GM12878 (cell line): Measurements from ENCODE around the gene CLASP1. TPM values are rescaled to one million over a fixed set of nuclear protein-coding genes. Genes with fewer than 3 reads are reported as not detected.

Experiments used
- ATAC-seq: fragments of 200-7000 bp; cut with Tn5 transposase; 3 replicates; pipeline ENCODE4 v1.9.1; 2020; ENCODE audit warnings: mild to moderate bottlenecking, moderate library complexity
- BruUV-seq: library from RNA; stranded (reverse); fragments of 400-500 nt; replicated peaks from 2 replicates; lab custom pipeline; 2021; lab: Mats Ljungman, UMichigan
- CTCF ChIA-PET: fragments of 300-600 bp; sonication (Branson Sonifier 250); formaldehyde crosslinking; extraction: SDS; loops from one replicate; lab custom pipeline; 2021; ENCODE audit warnings: inconsistent platforms; lab: Yijun Ruan, JAX
- POLR2A ChIA-PET: fragments of 350-600 bp; formaldehyde crosslinking; extraction: SDS; loops from one replicate; lab custom pipeline; 2021; ENCODE audit warnings: inconsistent platforms; lab: Charles Lee
- RAD21 ChIA-PET: fragments of 300-600 bp; sonication (Branson Sonifier 250); formaldehyde crosslinking; loops from one replicate; lab custom pipeline; 2023; ENCODE audit warnings: antibody characterized with exemption; ENCODE audit not compliant: unreplicated experiment; lab: Charles Lee
- SMC1A ChIA-PET: fragments of 300-600 bp; sonication (Branson Sonifier 250); formaldehyde crosslinking; loops from one replicate; lab custom pipeline; 2023; ENCODE audit not compliant: unreplicated experiment, uncharacterized antibody; lab: Charles Lee
- DNase-seq: peaks from one replicate; pipeline ENCODE4 v3.0.0-alpha.2; 2011; ENCODE audit warnings: low read depth, low spot score
- FAIRE-seq: peaks from 3 replicates; lab custom pipeline; 2011; peaks lifted over from hg19 to GRCh38; lab: Jason Lieb, UNC
- H2AFZ ChIP-seq: 2 replicates; pipeline ENCODE4 v1.6.0; 2011; ENCODE audit warnings: low read depth, low read length, control low read depth; ENCODE audit not compliant: control insufficient read depth
- H3K27ac ChIP-seq: 2 replicates; pipeline ENCODE4 v1.5.1; 2011; ENCODE audit warnings: control low read depth; ENCODE audit not compliant: control insufficient read depth, insufficient read depth
- H3K27me3 ChIP-seq, 2 experiments: replicated peaks in 1 of 2; 2 replicates each; pipeline versions ENCODE4 v1.6.0 to v1.6.1; 2011; ENCODE audit warnings: low read length in 1 of 2; ENCODE audit not compliant: control insufficient read depth in 2 of 2, insufficient read depth in 2 of 2
- H3K36me3 ChIP-seq, 2 experiments: 2 replicates each; pipeline ENCODE4 v1.5.1; 2011; ENCODE audit warnings: low read length in 1 of 2; ENCODE audit not compliant: control insufficient read depth in 2 of 2, insufficient read depth in 2 of 2
- H3K4me1 ChIP-seq: 2 replicates; pipeline ENCODE4 v1.6.1; 2011; ENCODE audit warnings: mild to moderate bottlenecking, low read length, moderate library complexity, mixed read lengths; ENCODE audit not compliant: control insufficient read depth, insufficient read depth
- H3K4me2 ChIP-seq: 2 replicates; pipeline ENCODE4 v1.6.0; 2011; ENCODE audit warnings: control low read depth; ENCODE audit not compliant: control insufficient read depth, insufficient read depth
- H3K4me3 ChIP-seq: fragments of 200-600 bp; sonication (generic); 2 replicates; pipeline ENCODE4 v1.5.1; 2016
- H3K79me2 ChIP-seq: 2 replicates; pipeline ENCODE4 v1.6.0; 2011; ENCODE audit warnings: low read length; ENCODE audit not compliant: control insufficient read depth, insufficient read depth
- H3K9ac ChIP-seq: 2 replicates; pipeline ENCODE4 v1.8.0; 2011; ENCODE audit warnings: low read length, control low read depth, mixed read lengths; ENCODE audit not compliant: control insufficient read depth, insufficient read depth
- H3K9me3 ChIP-seq: replicated peaks from 3 replicates; pipeline ENCODE4 v1.5.1; 2011; ENCODE audit warnings: mild to moderate bottlenecking, low read length; ENCODE audit not compliant: control insufficient read depth, insufficient read depth
- H4K20me1 ChIP-seq: 2 replicates; pipeline ENCODE4 v1.6.0; 2011; ENCODE audit not compliant: control insufficient read depth, insufficient read depth
- ASH2L ChIP-seq: fragments of 300-600, 200-600 bp; sonication (generic); IDR thresholded peaks from 2 replicates; pipeline ENCODE4 v1.6.1; 2017; ENCODE audit warnings: low read depth, mild to moderate bottlenecking, borderline replicate concordance
- BHLHE40 ChIP-seq, 2 experiments: fragments of 450-650 bp in 1 of 2; IDR thresholded peaks; 2 replicates each; pipeline ENCODE4 v1.6.1; 2011 to 2017; ENCODE audit warnings: low read depth in 2 of 2, borderline replicate concordance in 1 of 2, improper control_type of control experiment in 1 of 2, low read length in 1 of 2, mild to moderate bottlenecking in 1 of 2
- BMI1 ChIP-seq: fragments of 450-650 bp; IDR thresholded peaks from 2 replicates; pipeline ENCODE4 v1.6.1; 2016; ENCODE audit warnings: mild to moderate bottlenecking, moderate library complexity, borderline replicate concordance
- BRCA1 ChIP-seq: IDR thresholded peaks from 2 replicates; pipeline ENCODE4 v1.6.1; 2011; ENCODE audit warnings: low read depth, low read length, improper control_type of control experiment
- CBFB ChIP-seq: IDR thresholded peaks from 2 replicates; pipeline ENCODE4 v1.6.1; 2016; ENCODE audit warnings: antibody characterized with exemption, low read depth
- CBX5 ChIP-seq: sonication (generic); IDR thresholded peaks from 2 replicates; pipeline ENCODE4 v1.6.1; 2016; ENCODE audit warnings: low read depth, moderate library complexity, mild to moderate bottlenecking, inconsistent platforms
- EP300 ChIP-seq, 2 experiments: fragments of 150-350 bp in 1 of 2; IDR thresholded peaks; 2 replicates each; pipeline ENCODE4 v1.6.1; 2011 to 2012; ENCODE audit warnings: low read depth in 2 of 2, low read length in 2 of 2, borderline replicate concordance in 1 of 2, improper control_type of control experiment in 1 of 2, inconsistent platforms in 1 of 2; ENCODE audit not compliant: control insufficient read depth in 1 of 2
- MEF2B ChIP-seq: fragments of 450-650 bp; IDR thresholded peaks from 2 replicates; pipeline ENCODE4 v1.6.1; 2018; ENCODE audit warnings: mild to moderate bottlenecking, moderate library complexity; ENCODE audit not compliant: partially characterized antibody, poor library complexity, severe bottlenecking
- MTA2 ChIP-seq: fragments of 450-650 bp; IDR thresholded peaks from 2 replicates; pipeline ENCODE4 v1.6.1; 2016; ENCODE audit warnings: low read depth, mild to moderate bottlenecking, moderate library complexity
- NR2C2 ChIP-seq: IDR thresholded peaks from 2 replicates; pipeline ENCODE4 v1.6.1; 2011; ENCODE audit warnings: borderline replicate concordance, low read depth; ENCODE audit not compliant: control insufficient read depth, insufficient read length
- POU2F2 ChIP-seq: IDR thresholded peaks from 3 replicates; pipeline ENCODE4 v1.6.1; 2011; ENCODE audit warnings: low read depth, mild to moderate bottlenecking, low read length, borderline replicate concordance
- SMAD1 ChIP-seq: fragments of 450-650 bp; IDR thresholded peaks from 2 replicates; pipeline ENCODE4 v1.6.1; 2018; ENCODE audit warnings: mild to moderate bottlenecking, low read depth; ENCODE audit not compliant: partially characterized antibody
- SMAD5 ChIP-seq: IDR thresholded peaks from 2 replicates; pipeline ENCODE4 v1.6.1; 2016; ENCODE audit warnings: antibody characterized with exemption, low read depth
- STAT1 ChIP-seq: fragments of 450-650 bp; conservative IDR thresholded peaks from 2 replicates; pipeline ENCODE4 v1.6.1; 2014; ENCODE audit warnings: antibody characterized with exemption, mild to moderate bottlenecking
- SUPT20H ChIP-seq: IDR thresholded peaks from 2 replicates; pipeline ENCODE4 v1.6.1; 2011; ENCODE audit warnings: low read depth, mild to moderate bottlenecking, low read length, moderate library complexity, borderline replicate concordance; ENCODE audit not compliant: control insufficient read depth
- WGBS: methylation state at CpG from one replicate; pipeline ENCODE4 v1.1.6; 2016; ENCODE audit warnings: low lambda C conversion rate; ENCODE audit not compliant: insufficient replicate concordance, insufficient coverage; ENCODE audit errors: missing lambda C conversion rate; 5-methylcytosine and 5-hydroxymethylcytosine counted together
- in situ Hi-C: fragments of 300-500 bp; cut with MboI; formaldehyde crosslinking; loops from 9 replicates; pipeline ENCODE4 v1.14.3; 2018; ENCODE audit warnings: mixed read lengths
- intact Hi-C: fragments of 100-400 bp; cut with micrococcal nuclease; formaldehyde crosslinking; loops from one replicate; pipeline ENCODE4 v1.14.2; 2022; ENCODE audit not compliant: unreplicated experiment
- polyA plus RNA-seq, 11 experiments: library from polyadenylated mRNA; depleted of rRNA in 4 of 11; unstranded in 6 of 11; stranded (reverse) in 5 of 11; fragments of >200 nt; fragmentation: Nextera tagmentation in 4 of 11; fragmentation: Illumina TruSeq in 1 of 11; extraction: Ambion mirVana in 4 of 11; extraction: Trizol in 1 of 11; gene quantifications; 1 replicate in 1 of 11; 2 replicates in 10 of 11; pipeline versions ENCODE4 v1.2.1 to v1.2.3, GENCODE V29; 2011 to 2016; ENCODE audit warnings: inconsistent platforms in 2 of 11, missing spikeins in 2 of 11, low read depth in 1 of 11
- total RNA-seq, 4 experiments: library from RNA; depleted of rRNA in 3 of 4; stranded (reverse); fragments of >200 nt in 3 of 4; fragmentation: Illumina TruSeq in 1 of 4; extraction: Trizol in 1 of 4; gene quantifications; 2 replicates each; pipeline versions ENCODE4 v1.2.1 to v1.2.3, GENCODE V29; 2013 to 2021

Gene CLASP1
- total and polyA plus RNA-seq, 10 of the 15 experiments (the other 5 are each of a cell fraction or from before 2014, with no cell fraction given): 1.4 to 62.4 (median 32.9) TPM

DNA sequence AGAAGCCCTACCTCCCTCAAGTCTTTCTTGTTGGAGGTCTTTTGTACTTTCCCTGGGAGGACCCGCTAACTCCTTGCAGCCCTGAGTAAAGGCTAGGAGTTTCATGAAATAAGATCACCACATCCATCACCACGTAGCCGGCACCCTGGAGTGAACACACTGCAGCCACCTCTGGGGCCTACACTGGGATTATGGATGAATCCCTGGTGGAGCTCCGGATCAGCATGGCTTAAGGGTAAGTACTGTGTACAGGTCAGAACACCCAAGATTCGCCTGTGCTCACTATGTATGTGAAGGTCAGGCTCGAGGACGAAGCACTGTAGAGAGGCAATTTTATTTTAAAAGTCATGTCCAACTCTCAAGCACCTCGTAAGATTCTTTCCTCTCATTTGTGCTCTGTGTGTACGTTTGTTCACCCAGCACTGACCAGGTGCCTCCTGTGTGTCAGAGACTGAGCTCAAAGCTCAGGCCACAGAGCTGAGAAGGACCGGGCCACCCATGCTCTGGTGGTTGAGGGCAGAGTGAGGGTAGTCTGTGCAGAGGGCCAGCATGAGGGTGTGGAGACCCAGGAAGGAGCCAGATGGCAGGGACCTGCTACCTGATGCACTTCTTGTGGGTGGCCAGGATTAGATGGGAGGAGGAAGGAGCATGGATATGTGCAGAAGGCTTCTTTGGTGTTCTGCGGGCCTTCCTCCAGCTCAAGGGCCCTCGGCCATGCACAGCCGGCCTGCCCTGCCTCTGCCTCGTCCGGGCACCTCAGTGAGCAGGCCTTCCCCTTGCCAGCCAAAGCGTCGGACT lies 297.5 kb downstream of the CLASP1 start:
- TF ChIP-seq MEF2B (no peak), BMI1 (no peak), EP300 (IDR thresholded peaks at IDR 0.05; ENCODE audit: borderline replicate concordance in 1 of 2, control insufficient read depth in 1 of 2, low read depth in 2 of 2, low read length in 2 of 2) (no peak), STAT1 (no peak), ASH2L (no peak), CBFB (no peak), POU2F2 (no peak), SMAD5 (no peak), NR2C2 (no peak), SUPT20H (no peak), CBX5 (no peak), BRCA1 (no peak), BHLHE40 (IDR thresholded peaks at IDR 0.05; ENCODE audit: borderline replicate concordance in 1 of 2, low read depth in 2 of 2, low read length in 1 of 2) (no peak), MTA2 (no peak), SMAD1 (no peak)
- TF ChIP-seq, all 136 proteins: peak for 0
- RAD21 ChIA-PET: no interaction called here
- no peak overlapping the region for H3K4me2 ChIP-seq
- H3K36me3 ChIP-seq: peaks cover 17 to 25% of the 10 kb centered on the region in 2 experiments
- intact Hi-C loops (no loop called here), in situ Hi-C loops (no loop called here)
- no peaks in the 10 kb centered on the region for H3K27me3 ChIP-seq
- no peaks in the 10 kb centered on the region for H3K79me2 ChIP-seq
- H3K4me1 ChIP-seq: no peaks in the 10 kb centered on the region
- POLR2A ChIA-PET: interaction anchor here (0.6 kb wide), 1 partner anchor 10 kb away, joined by 3 read pairs; no protein-coding TSS in a partner anchor
- FAIRE-seq (no peak), ATAC-seq (no peak), DNase-seq (no peak)
- BruUV-seq: no TSS peak
- WGBS: 96% methylated on average over 17 of the region's 17 CpGs
- no peaks in the 10 kb centered on the region for H4K20me1 ChIP-seq
- CTCF ChIA-PET: interaction anchor here (0.6 kb wide), 1 partner anchor 7 kb away, joined by 3 read pairs; no protein-coding TSS in a partner anchor
- no peak overlapping the region for H3K9ac ChIP-seq
- SMC1A ChIA-PET: no interaction called here
- H3K4me3 ChIP-seq: no peak overlapping the region
- H3K27ac ChIP-seq: no peak overlapping the region
- H3K9me3 ChIP-seq: no peaks in the 10 kb centered on the region
- H2AFZ ChIP-seq: no peak overlapping the region
